Aorta (tissue), 5 donors: ENCODE measurements around the gene RNF115. TPM values are rescaled to one million over a fixed set of nuclear protein-coding genes. Genes with fewer than 3 reads are reported as not detected.
A peak's percentile ranks its signal among the peaks of the same experiment; 100 is the strongest.
"Not testable (repeated sequence)": the region's sequence is repeated elsewhere in the genome, so short reads cannot be mapped to it uniquely, and the experiment has no call there.

Experiments
- ATAC-seq: fragments of 200-7000 bp; cut with Tn5 transposase; one replicate; pipeline ENCODE4 v1.9.1; 2022; ENCODE audit warnings: moderate library complexity; ENCODE audit not compliant: low FRiP score
- DNase-seq, 2 donors: peaks; one replicate each; pipeline ENCODE4 v3.0.0-alpha.2; 2020
- H3K27ac ChIP-seq, 2 donors: one replicate each; pipeline ENCODE4 v1.5.1; 2013; ENCODE audit warnings: low read length in 2 of 2, mild to moderate bottlenecking in 2 of 2, moderate library complexity in 2 of 2, control low read depth in 1 of 2, inconsistent platforms in 1 of 2, low read depth in 1 of 2
- H3K27me3 ChIP-seq, 2 donors: one replicate each; pipeline ENCODE4 v1.6.1; 2013; ENCODE audit warnings: control low read depth in 1 of 2, low read length in 1 of 2, mild to moderate bottlenecking in 1 of 2, moderate library complexity in 1 of 2; ENCODE audit not compliant: insufficient read depth in 2 of 2, control insufficient read depth in 1 of 2
- H3K36me3 ChIP-seq, 2 donors: one replicate each; pipeline ENCODE4 v1.6.1; 2013; ENCODE audit warnings: control low read depth in 1 of 2, low read length in 1 of 2, mild to moderate bottlenecking in 1 of 2; ENCODE audit not compliant: insufficient read depth in 2 of 2, control insufficient read depth in 1 of 2
- H3K4me1 ChIP-seq, 2 donors: one replicate each; pipeline ENCODE4 v1.6.1; 2013; ENCODE audit warnings: low read length in 2 of 2, control low read depth in 1 of 2, mild to moderate bottlenecking in 1 of 2, moderate library complexity in 1 of 2; ENCODE audit not compliant: insufficient read depth in 2 of 2, control insufficient read depth in 1 of 2
- H3K4me3 ChIP-seq, 2 donors: one replicate each; pipeline ENCODE4 v1.5.1; 2013; ENCODE audit warnings: low read length in 2 of 2, control low read depth in 1 of 2, mild to moderate bottlenecking in 1 of 2
- H3K9me3 ChIP-seq: one replicate; pipeline ENCODE4 v1.6.1; 2013; ENCODE audit warnings: mild to moderate bottlenecking, low read length; ENCODE audit not compliant: control insufficient read depth
- WGBS, 2 donors: extraction: QIAGEN DNeasy Blood & Tissue Kit; methylation state at CpG; one replicate each; pipeline ENCODE4 v1.1.7; 2013; 5-methylcytosine and 5-hydroxymethylcytosine counted together
- intact Hi-C, 2 donors: fragments of 100-400 bp; cut with DNase I; formaldehyde crosslinking; loops; one replicate each; pipeline versions ENCODE4 v1.14.2 to v1.15.0; 2022
- polyA plus RNA-seq, 2 donors: library from polyadenylated mRNA; stranded (reverse); fragments of 200-250 nt; gene quantifications; one replicate each; pipeline ENCODE4 v1.2.3, GENCODE V29; 2013
- total RNA-seq, 2 donors: library from RNA; stranded (reverse); fragmentation: NEBNext Ultra II Directional; extraction: Animal tissue kit (Norgen Biotek cat#: 25700); gene quantifications; one replicate each; pipeline ENCODE4 v1.2.1, GENCODE V29; 2021
- donor health status: healthy with polysubstance abuse.
- donor health status: Bipolar disorder and iron deficiency.
- donor health status: DM: no; HTN: no; CAD: no.
- donor health status: DM: no; HTN: no; CAD: no.
- donor health status: DM: yes; HTN: yes; CAD: no.

Gene RNF115
- total and polyA plus RNA-seq, 4 donors = 13.3 to 60.3 (median 22.1) TPM

DNA sequence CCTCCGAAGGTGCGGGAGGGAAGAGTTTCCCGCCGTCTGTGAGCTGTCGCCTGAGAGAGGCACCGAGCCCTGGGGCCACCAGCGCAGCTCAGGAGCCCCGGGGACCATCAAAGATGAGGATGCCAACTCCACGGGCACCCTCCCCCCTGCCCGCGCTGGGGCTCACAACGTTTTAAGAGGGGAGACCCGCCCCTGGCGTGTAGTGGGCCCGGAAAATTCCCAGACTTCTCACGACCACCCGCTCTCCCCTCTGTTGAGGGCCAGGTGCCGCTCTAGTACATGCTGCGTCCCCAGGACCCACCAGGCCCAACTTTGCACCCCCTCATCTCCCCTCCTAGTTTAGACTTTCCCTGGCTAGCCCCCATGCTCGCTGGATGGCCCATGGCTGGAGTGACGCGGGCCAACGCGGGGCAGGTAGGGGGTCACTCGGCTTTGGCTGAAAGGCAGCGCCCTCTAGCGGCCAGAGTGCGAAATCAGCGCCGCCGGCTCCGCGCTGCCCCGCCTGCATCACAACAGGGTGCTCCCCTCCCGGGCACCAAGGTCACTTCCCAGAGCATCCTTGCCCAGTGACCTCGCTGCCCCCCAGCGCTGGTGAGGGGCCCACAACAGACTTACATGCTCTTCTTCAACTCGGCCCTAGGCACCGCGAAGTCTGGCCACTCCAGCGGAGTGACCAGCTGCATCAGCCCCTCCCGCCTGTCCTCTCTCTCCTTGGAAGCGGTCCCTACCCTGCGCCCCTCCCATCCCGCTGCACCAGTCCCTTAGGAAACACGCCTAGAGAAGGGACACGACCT lies 102.8 kb downstream of the RNF115 start:
- no peaks in the 10 kb centered on the region for H3K36me3 ChIP-seq
- H3K4me3 ChIP-seq = no peak overlapping the region
- DNase-seq = peak; percentile 83 to 92
- no peak overlapping the region for H3K27ac ChIP-seq
- H3K4me1 ChIP-seq = no peaks in the 10 kb centered on the region
- ATAC-seq = peak; percentile 93
- H3K9me3 ChIP-seq = no peaks in the 10 kb centered on the region
- H3K27me3 ChIP-seq = no peaks in the 10 kb centered on the region
- 4 to 5% methylated on average over 46 to 47 of the region's 47 CpGs for WGBS, 2 donors
- intact Hi-C loops = no loop called here

DNA sequence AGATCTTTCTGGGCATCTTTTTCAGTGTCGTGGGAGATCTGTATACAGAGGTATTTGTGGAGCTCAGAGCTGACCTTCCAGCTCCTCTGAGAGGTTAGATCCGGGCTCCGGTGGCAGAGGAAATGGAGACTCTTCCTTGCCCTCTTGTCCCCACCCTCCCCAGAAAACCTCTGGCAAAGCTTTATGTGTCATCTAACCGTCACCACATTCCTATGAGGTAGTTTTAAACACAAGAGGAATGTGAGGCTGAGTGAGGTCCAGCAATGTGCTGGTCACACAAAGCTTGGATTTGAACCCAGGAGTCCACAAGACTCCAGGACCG lies 103.4 kb downstream of the RNF115 start:
- no peak overlapping the region for H3K27ac ChIP-seq
- H3K9me3 ChIP-seq = no peaks in the 10 kb centered on the region
- no peak overlapping the region for H3K4me3 ChIP-seq
- no peak for DNase-seq
- no peak for ATAC-seq
- H3K27me3 ChIP-seq = no peaks in the 10 kb centered on the region
- no peaks in the 10 kb centered on the region for H3K4me1 ChIP-seq
- WGBS, 2 donors = 31 to 36% methylated on average over 5 of the region's 5 CpGs
- intact Hi-C loops = no loop called here
- H3K36me3 ChIP-seq = no peaks in the 10 kb centered on the region

DNA sequence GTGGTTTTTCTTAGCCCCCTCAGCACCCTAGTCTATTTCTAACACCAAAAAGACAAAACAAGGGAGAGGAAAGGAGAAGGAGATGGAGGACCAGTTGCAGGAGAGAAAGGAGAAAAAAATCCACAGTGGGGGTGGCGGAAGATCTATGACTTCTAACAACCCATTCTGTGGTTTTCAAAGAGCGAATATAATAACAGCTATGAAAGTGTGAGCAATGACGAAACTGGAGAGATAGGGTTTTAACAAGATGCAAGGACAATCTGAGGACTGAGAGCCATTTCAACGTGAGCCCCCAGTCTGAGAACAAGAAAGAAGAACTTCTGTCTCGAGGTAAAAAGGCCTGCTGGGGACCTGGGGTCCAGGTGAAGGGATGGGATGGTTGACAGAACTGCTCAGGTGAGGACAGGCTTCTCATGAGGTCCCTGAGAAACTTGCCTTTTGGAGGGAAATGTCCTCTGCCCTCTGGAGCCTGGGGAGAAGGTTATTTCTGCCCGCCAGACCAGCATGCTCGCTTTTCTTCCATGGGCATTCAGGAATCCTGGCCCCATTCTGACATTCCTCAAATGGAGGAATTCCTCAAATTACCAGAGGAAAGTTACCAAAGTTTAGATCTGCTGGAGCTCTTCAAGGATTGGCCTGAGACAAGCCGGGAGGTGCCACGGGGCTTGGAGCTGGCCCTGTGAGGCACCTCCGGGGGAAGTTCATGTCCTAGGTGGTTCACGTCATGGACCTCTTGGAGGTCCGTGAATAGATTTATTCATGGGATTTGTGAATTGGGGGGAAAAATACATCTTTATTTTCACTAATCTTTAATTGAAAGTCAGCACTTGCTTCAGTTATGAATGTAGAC lies 104.4 kb downstream of the RNF115 start, which contains the start of gene CD160:
Gene CD160 (plus strand): TSS at position 270 of the 850 bp plus-strand sequence. CDS start 8,829 bp downstream, outside the sequence.
- no peaks in the 10 kb centered on the region for H3K27me3 ChIP-seq
- 83 to 92% methylated on average over 12 of the region's 12 CpGs for WGBS, 2 donors
- no peaks in the 10 kb centered on the region for H3K9me3 ChIP-seq
- no peak for DNase-seq
- ATAC-seq = no peak
- H3K36me3 ChIP-seq = no peaks in the 10 kb centered on the region
- H3K27ac ChIP-seq = no peak within 1 kb of the TSS
- H3K4me1 ChIP-seq = no peaks in the 10 kb centered on the region
- H3K4me3 ChIP-seq = no peak within 1 kb of the TSS
- intact Hi-C loops = no loop called here

DNA sequence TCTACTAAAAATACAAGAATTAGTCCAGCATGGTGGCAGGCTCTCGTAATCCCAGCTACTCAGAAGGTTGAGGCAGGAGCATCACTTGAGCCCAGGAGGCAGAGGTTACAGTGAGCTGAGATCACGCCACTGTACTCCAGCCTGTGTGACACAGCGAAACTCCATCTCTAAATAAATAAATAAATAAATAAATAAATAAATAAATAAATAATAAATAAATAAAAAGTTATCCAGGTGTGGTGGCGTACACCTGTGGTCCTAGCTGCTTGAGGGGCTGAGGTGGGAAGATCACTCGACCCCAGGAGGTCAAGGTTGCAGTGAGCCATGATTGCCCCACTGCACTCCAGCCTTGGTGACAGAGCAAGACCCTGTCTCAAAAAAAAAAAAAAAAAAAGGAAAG lies 105.4 kb downstream of the RNF115 start:
- 98% methylated on average over 5 of the region's 5 CpGs for WGBS, 2 donors
- ATAC-seq, H3K9me3 ChIP-seq, H3K27ac ChIP-seq, H3K4me3 ChIP-seq, H3K27me3 ChIP-seq, DNase-seq, H3K36me3 ChIP-seq, intact Hi-C loops, H3K4me1 ChIP-seq: not testable (repeated sequence)

DNA sequence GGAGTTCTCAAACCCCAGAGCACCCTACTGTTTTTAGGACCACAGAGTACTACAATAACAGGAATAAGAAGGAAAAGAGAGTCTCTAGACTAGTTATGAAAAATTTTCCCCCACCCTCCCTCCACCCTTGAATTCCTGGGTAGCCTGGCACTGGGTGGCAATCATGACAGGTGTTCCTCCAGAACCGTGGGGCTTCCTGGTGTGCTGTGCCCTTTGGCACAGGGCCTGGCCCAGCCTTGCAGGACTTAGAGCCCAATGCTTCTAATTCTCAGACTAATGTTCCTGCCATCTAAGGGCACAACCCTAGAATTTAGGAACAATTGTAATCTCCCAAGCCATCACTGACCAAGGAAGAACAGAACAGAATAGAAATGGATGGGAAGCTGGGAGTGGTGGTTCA lies 106.1 kb downstream of the RNF115 start:
- H3K9me3 ChIP-seq = no peaks in the 10 kb centered on the region
- ATAC-seq (no peak), DNase-seq (no peak)
- intact Hi-C loops = no loop called here
- H3K36me3 ChIP-seq = no peaks in the 10 kb centered on the region
- 68 to 79% methylated on average over 1 of the region's 1 CpG for WGBS, 2 donors
- H3K4me3 ChIP-seq = no peak overlapping the region
- no peaks in the 10 kb centered on the region for H3K27me3 ChIP-seq
- H3K4me1 ChIP-seq = no peaks in the 10 kb centered on the region
- H3K27ac ChIP-seq = no peak overlapping the region

DNA sequence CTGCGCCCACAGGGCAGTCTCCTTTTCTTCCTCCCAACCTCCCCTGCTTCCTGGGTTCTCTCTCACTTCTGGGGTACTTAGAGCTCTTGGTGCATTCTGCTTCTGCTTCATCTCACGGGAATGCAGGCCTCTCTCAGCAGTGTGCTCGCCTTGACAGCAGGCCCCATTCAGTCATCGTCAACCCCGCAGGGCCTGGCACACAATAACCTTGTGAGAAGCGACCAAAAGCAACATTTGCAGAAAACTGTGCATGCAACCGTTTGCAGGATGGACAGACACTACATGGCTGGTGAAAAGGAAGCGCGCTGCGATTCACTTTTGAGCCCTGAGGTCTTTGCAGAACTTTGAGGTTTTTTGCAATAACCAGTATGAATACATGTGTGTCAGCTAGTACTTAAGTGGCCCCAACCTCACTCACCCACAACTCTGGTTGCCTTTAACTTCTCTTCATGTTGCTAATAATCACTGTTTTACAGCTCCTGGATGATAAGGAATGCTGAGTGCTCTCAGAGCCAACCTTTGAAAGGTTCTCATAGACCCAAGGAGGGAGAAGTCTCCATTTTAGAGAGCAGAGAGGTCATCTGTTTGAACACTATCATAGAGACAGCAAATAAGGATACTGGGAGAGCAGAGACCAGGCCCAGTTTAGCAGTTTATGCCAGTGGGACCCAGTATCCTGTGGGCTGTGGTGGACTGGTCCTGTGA lies 107.1 kb downstream of the RNF115 start:
- Histone ChIP-seq H3K9me3 (no peaks in the 10 kb centered on the region), H3K36me3 (no peaks in the 10 kb centered on the region), H3K27me3 (no peaks in the 10 kb centered on the region), H3K4me1 (no peaks in the 10 kb centered on the region), H3K27ac (no peak overlapping the region), H3K4me3 (no peak overlapping the region)
- 76 to 78% methylated on average over 10 of the region's 10 CpGs for WGBS, 2 donors
- DNase-seq (no peak), ATAC-seq (no peak)
- intact Hi-C loops = no loop called here

DNA sequence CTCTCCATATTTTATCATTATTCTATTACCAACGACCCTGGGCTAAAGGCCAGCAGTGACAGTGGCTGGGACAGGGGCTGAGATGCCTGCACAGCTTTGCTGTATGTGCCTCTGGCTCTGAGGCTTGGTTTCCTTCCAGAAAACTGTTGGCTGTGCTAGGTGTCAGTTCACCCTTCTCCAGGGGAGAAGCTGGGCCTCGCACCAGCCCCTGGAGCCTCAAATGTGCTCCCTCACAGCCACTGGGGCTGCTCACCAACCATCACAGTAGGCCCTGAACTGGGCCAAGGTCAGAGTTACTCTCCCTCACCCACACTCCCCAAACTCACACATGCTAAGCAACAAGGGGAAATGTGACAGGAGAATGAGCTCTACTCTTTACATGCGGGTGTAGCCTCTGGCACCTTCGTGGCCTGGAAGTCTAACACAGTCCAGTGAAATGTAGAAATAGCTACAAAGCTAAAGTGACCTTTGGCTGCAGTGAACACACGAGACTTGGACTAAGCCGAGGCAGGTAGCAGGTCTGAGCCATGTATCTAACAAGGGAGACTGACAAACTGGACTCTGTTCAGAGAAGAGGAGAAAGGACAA lies 109.3 kb downstream of the RNF115 start:
- Histone ChIP-seq H3K9me3 (no peaks in the 10 kb centered on the region), H3K27me3 (no peaks in the 10 kb centered on the region), H3K36me3 (no peaks in the 10 kb centered on the region), H3K4me1 (no peaks in the 10 kb centered on the region), H3K4me3 (no peak overlapping the region), H3K27ac (no peak overlapping the region)
- ATAC-seq (no peak), DNase-seq (no peak)
- intact Hi-C loops = no loop called here
- WGBS, 2 donors = 64 to 66% methylated on average over 6 of the region's 6 CpGs

DNA sequence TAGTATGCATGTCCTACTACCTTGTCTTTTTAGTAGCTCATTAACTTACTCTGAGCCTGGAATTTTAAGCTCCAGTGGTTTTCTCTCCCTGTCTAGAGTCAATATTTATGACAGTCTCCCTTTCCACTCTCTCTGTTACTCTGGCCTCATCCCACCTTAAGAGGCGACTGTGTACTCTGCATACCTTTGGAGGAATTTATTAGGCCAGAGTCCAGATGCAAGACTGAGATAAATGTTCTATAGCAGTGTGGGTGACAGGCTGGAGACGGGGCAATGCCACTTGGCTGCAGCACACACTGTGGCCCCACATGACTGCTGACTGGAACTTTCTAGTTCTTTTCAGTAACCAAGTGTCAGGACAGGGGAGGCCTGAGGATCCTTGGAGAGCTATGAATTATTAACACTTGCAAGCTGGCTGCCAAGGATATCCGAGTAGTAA lies 112.7 kb downstream of the RNF115 start:
- H3K27me3 ChIP-seq = no peaks in the 10 kb centered on the region
- H3K36me3 ChIP-seq = no peaks in the 10 kb centered on the region
- no peaks in the 10 kb centered on the region for H3K4me1 ChIP-seq
- intact Hi-C loops = no loop called here
- H3K27ac ChIP-seq = no peak overlapping the region
- 54 to 60% methylated on average over 3 of the region's 3 CpGs for WGBS, 2 donors
- ATAC-seq (no peak), DNase-seq (no peak)
- no peaks in the 10 kb centered on the region for H3K9me3 ChIP-seq
- H3K4me3 ChIP-seq = no peak overlapping the region
